RCC 7860 (cell line): Measurements from ENCODE around the gene GASK1B.
A peak's percentile ranks its signal among the peaks of the same experiment; 100 is the strongest.

Experiments used
- DNase-seq: peaks from one replicate; pipeline ENCODE4 v3.0.0-alpha.2; 2015; ENCODE audit warnings: low spot score
- FAIRE-seq: peaks from 2 replicates; lab custom pipeline; 2012; peaks lifted over from hg19 to GRCh38; lab: Jason Lieb, UNC

Gene GASK1B

DNA sequence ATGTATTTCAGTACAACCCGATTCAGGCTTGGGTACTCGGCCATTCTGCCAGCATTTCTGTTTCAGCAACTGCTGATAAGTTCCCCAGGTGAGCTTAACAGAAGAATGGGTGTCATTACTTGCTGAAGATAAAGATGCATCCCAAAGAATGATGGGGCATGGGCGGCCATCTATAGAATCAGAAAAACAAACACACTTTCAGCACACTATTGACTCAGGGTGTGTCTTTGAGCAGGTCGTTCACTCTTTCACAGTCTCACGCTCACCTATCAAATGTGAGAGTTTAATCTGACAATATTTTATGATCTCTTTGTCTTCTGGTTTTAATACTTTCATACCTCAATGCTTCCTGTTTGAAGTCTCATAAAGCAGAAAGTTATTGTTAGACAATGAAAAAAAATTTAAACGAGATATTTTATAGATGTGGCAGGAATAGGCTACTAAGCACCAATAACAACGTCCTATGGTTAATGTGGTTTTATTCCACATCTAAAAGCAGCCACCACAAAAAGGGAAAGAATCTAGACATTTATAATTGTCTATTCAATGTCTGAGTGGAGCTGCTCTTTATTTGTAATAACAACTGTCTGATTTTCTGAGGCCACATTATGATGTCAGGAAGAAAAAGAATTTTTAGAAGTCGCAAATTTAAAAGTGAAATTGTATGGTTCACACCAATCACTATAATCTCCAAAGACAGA, 17.0 kb downstream of the GASK1B start:
- no peak for DNase-seq
- FAIRE-seq, result no peak

DNA sequence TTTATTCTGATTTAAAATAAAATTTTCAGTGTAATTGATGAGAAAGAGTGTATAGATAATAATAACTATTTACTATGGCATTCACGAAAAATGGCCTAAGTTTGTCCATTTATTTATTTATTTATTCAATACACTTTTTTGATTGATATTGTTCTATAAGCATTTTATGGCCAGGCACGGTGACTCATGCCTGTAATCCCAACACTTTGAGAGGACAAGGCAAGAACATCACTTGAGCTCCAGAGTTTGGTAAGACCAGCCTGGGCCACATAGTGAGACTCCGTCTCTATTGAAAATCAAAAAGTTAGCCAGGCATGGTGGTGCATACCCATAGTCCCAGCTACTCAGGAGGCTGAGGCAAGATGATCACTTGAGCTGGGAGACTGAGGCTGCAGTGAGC, 25.7 kb downstream of the GASK1B start:
- FAIRE-seq (no peak), DNase-seq (no peak)

DNA sequence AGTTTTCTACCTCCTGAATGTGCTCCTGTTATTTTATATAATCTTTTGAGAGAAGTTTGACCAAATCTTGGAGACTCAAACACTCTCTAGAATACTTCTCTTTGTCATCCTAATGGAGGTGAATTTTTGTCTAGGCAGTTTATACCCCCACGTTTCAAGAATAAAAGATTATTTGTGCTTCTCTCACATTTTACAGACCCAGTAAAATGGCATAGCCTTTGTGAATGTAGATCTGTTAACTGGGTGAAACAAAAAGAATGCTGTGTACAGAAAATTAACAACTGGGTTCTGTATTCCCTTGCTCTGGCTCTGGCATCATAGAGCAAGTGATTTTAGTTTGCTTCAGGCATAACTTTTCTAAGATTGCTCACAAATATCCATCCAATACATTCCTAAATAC, 26.1 kb downstream of the GASK1B start:
- DNase-seq (no peak), FAIRE-seq (no peak)

DNA sequence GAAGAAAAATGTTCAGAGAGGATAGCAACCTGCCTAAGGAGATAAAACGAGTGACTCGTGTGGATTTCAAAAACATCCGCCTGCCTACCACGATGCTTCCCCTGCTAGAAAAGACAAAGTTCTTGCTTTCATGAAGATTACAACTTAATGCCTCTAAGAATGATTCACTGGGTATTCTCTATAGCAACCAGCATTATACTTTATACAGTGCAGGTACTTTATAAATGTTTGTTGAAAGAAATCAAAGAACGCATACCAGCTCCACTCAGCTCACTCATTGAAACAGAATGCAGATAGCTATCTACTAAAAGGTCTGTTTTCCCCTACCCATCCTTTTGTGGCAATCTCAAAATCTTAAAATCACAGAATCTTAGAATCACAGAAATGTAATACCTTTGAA, 33.7 kb downstream of the GASK1B start:
- DNase-seq (no peak), FAIRE-seq (no peak)

DNA sequence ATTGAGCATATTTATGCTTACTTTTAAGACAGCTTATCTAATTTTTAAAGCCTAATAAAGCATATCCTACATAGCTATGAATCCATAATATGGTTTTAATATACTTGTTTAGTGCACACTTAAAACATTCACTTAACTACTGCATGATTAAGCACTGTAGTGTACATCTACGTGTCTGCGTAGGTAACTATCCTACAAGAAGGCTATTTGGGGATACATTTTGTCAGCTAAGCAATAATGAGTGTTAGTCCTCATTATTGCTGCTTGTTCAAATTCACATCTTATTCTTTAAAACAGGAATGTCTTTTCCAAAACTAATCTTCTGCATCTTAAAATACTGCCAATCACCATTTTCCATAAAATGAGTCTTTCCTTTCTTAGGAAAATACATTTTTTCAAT, 38.6 kb downstream of the GASK1B start:
- DNase-seq (no peak), FAIRE-seq (no peak)

DNA sequence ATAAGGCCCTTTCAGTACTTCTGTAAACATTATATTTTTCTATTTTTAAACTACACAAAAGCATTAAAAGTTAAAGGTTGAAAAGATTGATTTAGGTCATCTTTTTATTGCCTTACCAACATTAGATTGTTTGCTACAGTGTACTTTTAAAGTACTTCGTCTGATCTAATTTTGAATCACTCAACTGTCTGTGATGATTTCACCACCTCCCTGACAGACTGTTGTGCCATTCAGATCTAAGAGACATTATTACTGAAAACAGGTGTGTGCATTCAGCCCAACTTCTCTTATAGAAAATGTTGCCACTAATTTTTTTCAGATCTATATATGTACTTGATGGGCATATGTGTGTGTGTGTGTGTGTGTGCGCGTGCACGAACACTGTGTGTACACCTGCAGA, 39.3 kb downstream of the GASK1B start:
- DNase-seq (no peak), FAIRE-seq (peak; percentile 26)

DNA sequence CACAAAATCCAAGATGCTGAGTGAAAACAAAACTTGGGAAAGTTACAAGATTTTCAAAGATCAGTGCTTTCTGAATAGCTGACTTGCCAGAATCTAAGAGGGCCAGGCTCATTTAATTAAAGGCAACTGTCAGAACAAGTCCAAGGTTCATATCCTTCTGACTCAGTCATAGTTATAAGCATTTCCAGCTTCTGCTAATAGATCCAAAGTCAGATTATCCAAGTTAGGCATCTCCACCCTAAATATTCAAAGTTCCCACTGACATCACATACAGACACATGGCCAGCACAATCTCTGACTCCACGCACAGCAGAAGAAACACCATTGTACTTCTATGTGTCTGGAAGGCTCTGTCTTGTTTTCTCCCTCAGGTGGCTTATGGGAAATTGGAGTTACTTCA, 41.8 kb downstream of the GASK1B start:
- no peak for FAIRE-seq

DNA sequence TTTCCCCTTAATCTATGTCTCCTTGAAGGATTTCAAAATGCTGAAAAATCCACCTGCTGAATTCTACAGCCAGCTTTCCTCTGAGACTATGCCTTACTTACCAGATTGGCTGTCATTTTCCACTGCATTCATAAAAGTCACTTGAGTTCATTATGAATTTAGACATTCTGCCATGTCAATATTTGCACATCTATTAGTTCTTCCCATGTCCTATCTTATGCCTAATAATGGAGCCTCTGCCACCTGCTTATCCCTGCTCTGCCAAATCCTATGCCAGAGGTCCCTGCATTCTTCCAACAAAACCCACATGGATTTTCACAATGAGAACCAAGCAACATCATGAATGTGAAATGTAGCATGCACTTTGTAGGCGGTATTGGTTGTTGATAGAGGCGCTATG, 42.6 kb downstream of the GASK1B start:
- no peak for FAIRE-seq

More for the DNA sequence above, 41.8 kb downstream of the GASK1B start:
- no peak for DNase-seq

DNA sequence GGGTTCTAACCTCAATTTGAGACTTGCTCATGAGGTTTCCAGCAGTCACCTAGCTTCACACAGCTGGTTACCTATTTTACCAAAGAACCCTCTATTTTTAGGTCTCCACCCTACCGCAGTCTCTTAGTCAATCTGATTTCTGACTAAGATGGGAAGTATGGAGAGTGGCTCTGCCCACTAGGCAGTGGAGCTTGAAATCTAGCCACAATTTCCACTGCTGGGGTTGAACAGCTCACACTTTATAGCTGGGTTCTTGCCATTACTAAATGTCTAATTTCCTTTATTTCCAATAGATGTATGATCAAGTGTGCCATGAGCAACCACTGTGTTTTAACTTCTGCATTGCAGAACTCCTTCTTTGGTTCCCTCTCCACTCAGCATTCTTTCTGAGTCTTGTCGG, 43.1 kb downstream of the GASK1B start:
- peak; percentile 97 for FAIRE-seq
- peak; percentile 85 for DNase-seq

More for the DNA sequence above, 42.6 kb downstream of the GASK1B start:
- DNase-seq, result no peak

DNA sequence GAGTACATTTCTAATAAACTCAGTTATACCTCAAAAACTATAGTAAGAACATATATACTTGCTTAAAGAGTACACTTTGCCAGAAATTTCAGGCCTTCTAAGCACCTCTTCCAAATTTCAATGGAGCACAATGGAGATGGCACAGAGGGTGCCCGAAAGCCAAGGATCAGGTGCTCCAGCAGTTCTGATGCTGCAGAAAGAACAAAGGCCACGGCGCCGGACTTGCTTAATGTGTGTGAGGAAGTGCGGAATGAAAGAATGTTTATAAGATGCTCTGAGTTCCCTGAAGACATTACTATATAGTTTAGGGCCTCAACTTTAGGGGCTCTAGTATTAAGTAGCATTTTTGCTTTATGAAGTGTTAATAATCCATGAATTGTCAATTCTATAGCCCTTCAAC, 44.3 kb downstream of the GASK1B start:
- no peak for DNase-seq
- no peak for FAIRE-seq

DNA sequence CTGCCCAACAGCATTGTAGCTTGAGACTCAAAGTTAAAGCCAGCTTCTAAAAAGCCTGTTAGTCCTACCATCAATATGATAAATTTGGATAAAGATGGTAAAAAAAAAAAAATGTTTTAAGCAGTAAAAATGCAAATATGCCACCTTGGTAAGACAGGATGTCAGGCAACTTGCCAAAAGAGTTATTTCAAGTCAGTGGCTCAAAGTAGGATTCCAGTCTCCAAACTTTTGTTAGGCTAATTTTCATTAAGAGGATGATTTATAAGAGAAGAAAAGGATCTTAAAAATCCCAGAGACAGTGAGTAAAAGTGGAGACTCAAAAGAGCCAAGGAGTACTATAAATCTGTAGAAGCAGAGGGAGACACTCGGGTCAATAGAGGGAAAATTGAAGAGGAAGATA, 47.5 kb downstream of the GASK1B start:
- DNase-seq, result no peak
- no peak for FAIRE-seq
